Adipose tissue (tissue), 3 donors: ENCODE data around the gene CHCHD3. TPM values are rescaled to one million over a fixed set of nuclear protein-coding genes. Genes with fewer than 3 reads are reported as not detected.

ENCODE experiments used
- H3K27ac ChIP-seq: one replicate; pipeline ENCODE4 v1.5.1; 2013; ENCODE audit warnings: low read depth, low read length
- WGBS, 3 donors: extraction: QIAGEN DNeasy Blood & Tissue Kit; methylation state at CpG; one replicate each; pipeline ENCODE4 v1.1.7; 2013; 5-methylcytosine and 5-hydroxymethylcytosine counted together
- polyA plus RNA-seq, 3 donors: library from polyadenylated mRNA; stranded (reverse); fragments of 200-250 nt; gene quantifications; one replicate each; pipeline ENCODE4 v1.2.3, GENCODE V29; 2013
- donor health status: healthy with polysubstance abuse.
- donor health status: Bipolar disorder and iron deficiency.
- donor health status: healthy.

Gene CHCHD3
- polyA plus RNA-seq, 3 donors: 23.4 to 58.2 (median 42.8) TPM

DNA sequence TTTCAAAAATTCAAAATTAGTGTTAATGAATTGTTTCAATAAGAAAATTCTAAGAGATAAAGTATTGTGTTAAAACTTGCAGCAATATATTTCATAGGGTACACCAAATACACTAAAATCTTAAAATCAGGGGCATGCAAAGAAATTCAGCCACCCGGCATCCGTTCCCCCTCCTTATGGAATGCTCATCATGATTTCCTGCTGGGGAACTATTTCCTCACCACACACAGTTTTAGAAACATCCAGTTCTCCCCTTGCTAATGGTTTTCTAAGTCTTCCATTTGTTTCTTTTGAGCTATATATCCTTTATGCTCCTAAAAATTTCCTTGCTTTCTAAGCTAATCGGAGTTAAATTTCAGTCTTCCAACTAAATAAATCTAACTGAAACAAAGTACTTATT lies 60.7 kb downstream of the CHCHD3 start:
- H3K27ac ChIP-seq: no peak overlapping the region
- WGBS, 3 donors: 51 to 76% (median 64%) methylated on average over 3 of the region's 3 CpGs

DNA sequence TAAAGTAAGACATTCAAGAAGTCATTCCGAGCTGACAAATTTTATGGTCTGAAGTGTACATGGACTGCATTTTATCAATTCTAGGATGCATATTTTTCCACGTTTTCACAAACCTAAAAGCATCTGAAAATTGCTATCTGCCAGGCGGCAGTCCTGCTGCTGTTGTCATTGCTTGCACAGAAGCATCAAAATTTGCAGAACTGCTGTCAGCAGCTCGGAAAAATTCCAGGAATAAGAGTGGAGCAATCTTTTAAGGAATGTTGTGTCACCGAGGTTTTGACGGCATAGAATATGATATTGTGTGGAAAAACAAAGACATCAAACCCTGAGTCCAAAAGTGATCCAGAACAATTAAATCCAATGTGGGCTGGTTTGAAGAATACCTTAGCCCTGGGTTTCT lies 61.4 kb downstream of the CHCHD3 start:
- H3K27ac ChIP-seq: no peak overlapping the region
- 75 to 93% (median 87%) methylated on average over 6 of the region's 6 CpGs for WGBS, 3 donors

GRCh38 chr7:133019590-133019989 lies 62.3 kb downstream of the CHCHD3 start:
- no peak overlapping the region for H3K27ac ChIP-seq
- WGBS, 3 donors: 98 to 99% (median 98%) methylated on average over 2 of the region's 2 CpGs

- WGBS, 3 donors: 78 to 86% (median 80%) methylated on average over 4 of the region's 4 CpGs
- no peak overlapping the region for H3K27ac ChIP-seq
Measured at GRCh38 chr7:133016604-133017003, 65.3 kb downstream of the CHCHD3 start.

DNA sequence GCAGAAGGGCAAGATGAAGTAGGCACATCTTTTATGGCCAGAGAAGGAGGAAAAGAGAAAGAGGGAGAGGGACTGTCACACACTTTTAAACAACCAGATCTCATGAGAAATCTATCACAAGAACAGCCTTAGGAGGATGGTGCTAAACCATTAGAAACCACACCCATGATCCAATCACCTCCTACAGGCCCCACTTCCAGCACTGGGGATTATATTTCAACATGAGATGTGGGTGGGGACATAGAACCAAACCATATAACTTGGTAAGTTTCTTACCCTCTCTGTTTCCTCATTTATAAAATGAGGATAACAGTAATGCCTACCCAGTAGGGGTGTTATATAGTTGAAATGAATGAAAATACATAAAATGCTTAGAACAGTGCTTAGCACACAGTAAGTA lies 66.0 kb downstream of the CHCHD3 start:
- no peak overlapping the region for H3K27ac ChIP-seq

DNA sequence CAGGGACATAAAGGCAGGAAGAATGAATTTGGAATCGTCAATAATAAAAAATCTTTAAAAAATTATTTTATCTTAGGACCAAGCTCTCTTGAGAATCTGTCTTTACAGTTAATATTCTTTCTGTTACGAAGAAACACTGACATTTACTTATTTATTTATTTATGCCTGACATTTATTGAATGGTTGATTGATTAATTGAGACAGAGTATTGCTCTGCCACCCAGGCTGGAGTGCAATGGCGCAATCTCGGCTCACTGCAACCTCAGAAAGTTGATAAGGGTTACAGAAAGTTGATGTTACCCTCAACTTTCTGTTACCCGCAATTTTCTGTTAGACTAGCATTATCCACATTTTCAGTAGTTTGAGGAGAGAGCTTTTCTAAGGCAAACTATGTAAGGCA lies 70.1 kb downstream of the CHCHD3 start:
- whole genome bisulfite sequencing, 3 donors: 83 to 85% (median 83%) methylated on average over 5 of the region's 5 CpGs
- H3K27ac ChIP-seq: no peak overlapping the region

- 77 to 91% (median 81%) methylated on average over 7 of the region's 7 CpGs for WGBS, 3 donors
Measured at GRCh38 chr7:133009426-133010252, 72.3 kb downstream of the CHCHD3 start.

DNA sequence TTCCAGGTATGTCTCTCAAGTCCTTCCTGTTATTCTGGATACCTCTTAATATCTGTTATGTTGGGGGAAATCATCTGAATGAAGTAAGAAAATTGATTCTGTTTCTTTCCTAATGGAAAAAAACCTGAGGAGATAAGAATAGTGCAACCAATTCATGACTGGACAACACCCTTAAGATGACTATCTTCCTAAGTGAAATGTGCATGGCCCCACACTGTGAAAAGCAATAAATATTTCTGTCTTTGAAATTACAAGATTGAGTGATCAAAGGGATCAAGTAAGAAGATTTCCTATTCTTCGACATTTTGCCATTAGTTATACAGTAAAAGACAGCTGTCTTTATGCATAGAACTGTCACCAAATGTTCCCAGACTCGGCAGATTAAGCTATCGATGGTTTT lies 73.9 kb downstream of the CHCHD3 start:
- no peak overlapping the region for H3K27ac ChIP-seq
- WGBS, 3 donors: 87 to 93% (median 89%) methylated on average over 3 of the region's 3 CpGs

More at GRCh38 chr7:133009426-133010252, 72.3 kb downstream of the CHCHD3 start:
- H3K27ac ChIP-seq: no peak overlapping the region

- 48 to 51% (median 49%) methylated on average over 4 of the region's 4 CpGs for WGBS, 3 donors
- no peak overlapping the region for H3K27ac ChIP-seq
Measured at GRCh38 chr7:133003052-133003910, 78.6 kb downstream of the CHCHD3 start.

DNA sequence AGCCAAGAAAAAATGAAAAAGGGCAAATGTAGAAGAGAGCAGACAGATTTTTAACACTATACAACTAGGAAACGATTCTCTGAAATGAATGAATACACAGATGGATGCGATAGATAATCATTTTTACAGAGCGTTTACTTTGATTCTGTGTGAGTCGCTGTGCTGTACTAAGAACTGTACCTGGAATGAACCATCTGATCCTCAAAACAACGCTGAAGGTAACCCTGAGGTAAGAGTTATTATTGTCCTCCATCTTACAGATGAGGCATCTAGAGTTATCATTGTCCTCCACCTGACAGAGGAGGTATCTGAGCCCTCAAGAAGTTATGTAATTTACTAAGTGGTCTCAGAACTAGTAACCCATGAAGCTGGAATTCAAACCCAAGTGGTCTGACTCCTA lies 80.2 kb downstream of the CHCHD3 start:
- H3K27ac ChIP-seq: no peak overlapping the region
- WGBS, 3 donors: 95 to 97% (median 96%) methylated on average over 5 of the region's 5 CpGs

- no peak overlapping the region for H3K27ac ChIP-seq
- 94 to 100% (median 97%) methylated on average over 1 of the region's 1 CpG for WGBS, 3 donors
Measured at GRCh38 chr7:132999845-133000244, 82.0 kb downstream of the CHCHD3 start.

DNA sequence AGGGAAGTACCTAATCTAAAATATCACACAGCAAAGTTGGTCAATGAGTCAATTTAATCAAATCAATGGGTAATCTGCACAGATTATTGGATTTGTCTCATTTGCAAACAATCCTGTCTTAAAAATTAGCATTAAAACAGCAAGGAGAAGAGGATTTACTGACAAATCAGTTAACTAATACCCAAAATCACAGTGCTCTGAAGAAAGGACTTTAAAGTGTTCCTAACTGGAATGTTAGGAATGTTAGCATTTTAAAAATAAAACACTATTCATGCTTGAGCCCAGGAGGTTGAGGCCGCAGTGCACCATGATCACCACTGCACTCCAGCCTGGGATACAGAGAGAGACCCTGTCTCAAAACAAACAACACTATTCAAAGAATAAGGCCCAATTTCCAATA lies 83.1 kb downstream of the CHCHD3 start:
- no peak overlapping the region for H3K27ac ChIP-seq
- WGBS, 3 donors: 80 to 90% (median 89%) methylated on average over 1 of the region's 1 CpG

DNA sequence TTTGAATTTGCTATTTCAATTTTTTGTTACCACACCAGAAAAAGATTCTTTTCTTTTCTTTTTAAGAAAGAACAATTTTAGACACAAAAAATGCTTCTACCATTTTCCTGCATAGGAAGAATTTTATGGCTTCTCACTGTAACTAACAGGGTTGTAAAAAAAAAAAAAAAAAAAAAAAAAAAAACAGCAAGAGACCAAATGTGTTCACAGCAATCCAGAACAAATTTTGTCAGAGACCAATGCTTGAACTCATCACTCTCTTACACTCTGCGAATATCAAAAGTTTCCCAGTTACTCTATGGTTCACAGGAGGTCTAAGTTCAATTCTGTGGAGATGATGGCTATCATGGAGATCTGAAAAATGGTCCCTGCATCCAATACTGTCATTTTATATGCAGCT lies 84.4 kb downstream of the CHCHD3 start:
- no peak overlapping the region for H3K27ac ChIP-seq
- WGBS, 3 donors: 90 to 98% (median 97%) methylated on average over 1 of the region's 1 CpG

- 80 to 87% (median 84%) methylated on average over 17 of the region's 17 CpGs for WGBS, 3 donors
- H3K27ac ChIP-seq: no peak overlapping the region
Measured at GRCh38 chr7:132996581-132997242, 85.2 kb downstream of the CHCHD3 start.

DNA sequence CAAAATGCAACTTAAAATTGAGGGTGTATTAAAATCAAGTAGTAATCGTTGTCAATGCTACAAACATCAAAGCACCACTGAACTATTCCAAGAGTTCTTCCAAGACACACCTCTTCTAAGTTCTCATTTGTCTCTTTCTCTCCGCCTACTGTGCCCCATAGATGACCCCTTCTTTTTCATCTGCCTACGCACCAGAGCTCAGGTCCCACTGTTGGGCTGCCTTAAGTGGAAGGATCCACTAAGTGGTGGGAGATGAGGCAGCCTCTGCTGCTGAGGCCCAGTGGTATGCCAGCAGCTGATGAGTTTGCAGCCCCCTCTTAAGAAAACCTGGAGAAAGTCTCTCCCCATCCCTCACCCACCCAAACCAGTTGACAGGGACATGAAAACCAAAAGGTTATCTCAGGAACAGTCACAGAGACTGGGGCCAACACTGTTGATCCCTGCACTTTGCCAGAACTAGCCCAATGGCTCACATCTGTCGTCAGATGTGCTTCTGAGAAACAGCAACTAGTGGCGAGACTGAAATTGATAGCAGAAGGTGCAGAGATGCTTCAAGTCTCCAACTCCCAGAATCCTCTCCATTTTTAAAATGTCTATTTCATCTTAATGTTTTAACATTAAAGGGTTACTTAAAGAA lies 88.4 kb downstream of the CHCHD3 start:
- no peak overlapping the region for H3K27ac ChIP-seq
- WGBS, 3 donors: 88 to 91% (median 89%) methylated on average over 5 of the region's 5 CpGs

- 83 to 87% (median 85%) methylated on average over 9 of the region's 9 CpGs for WGBS, 3 donors
- no peak overlapping the region for H3K27ac ChIP-seq
Measured at GRCh38 chr7:132991615-132992587, 90.0 kb downstream of the CHCHD3 start.

DNA sequence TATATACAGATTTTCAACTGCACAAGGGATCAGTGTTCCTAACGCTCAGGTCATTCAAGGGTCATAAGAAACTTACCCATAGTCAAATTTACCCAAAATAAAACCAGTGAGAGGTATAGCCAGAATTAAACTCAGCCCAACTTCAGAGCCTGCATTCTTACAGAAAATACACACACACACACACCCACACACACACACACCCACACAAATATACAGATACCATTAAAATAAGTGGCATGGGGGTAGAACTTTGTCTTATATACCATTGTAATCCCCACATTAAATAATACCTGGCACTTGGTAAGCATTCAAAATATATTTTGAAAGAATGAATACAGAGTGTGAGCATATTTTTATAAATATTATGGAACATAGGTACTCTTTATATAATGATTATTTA lies 93.8 kb downstream of the CHCHD3 start:
- WGBS, 3 donors: 94 to 97% (median 96%) methylated on average over 1 of the region's 1 CpG
- H3K27ac ChIP-seq: no peak overlapping the region
